ENCODE data around the gene RPL34.
A peak's percentile ranks its signal among the peaks of the same experiment; 100 is the strongest.

The RPL34 gene

DNA sequence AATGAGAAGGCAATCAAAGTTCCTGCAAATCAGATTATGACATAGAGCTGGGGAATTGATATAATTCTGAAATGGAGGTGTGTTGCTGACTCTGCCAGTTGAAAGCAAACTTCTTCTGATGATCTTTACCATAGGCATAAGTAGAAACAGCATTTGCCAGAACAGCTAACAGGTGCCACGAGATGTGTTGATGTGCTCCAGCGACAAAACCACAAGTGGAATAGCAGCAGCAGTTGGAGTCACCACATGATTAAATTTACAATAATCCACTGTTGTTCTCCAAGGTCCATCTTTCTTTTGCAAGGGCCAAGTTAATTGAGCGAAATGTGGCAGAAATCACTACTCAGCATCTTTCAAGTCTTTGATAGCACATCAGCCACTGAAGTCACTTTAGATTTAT lies 26.3 kb downstream of the RPL34 start:
- Histone ChIP-seq H3K27me3 (ENCODE audit: insufficient read depth, low read length, poor library complexity, severe bottlenecking) (no peaks in the 10 kb centered on the region), H3F3A (ENCODE audit: low read depth) (0 out of 2 replicates have a peak, but pooled peaks cover 4% of the 10 kb centered on the region), H4K20me1 (ENCODE audit: insufficient read depth, low read length, poor library complexity, severe bottlenecking) (peaks cover 10% of the 10 kb centered on the region), H3K79me2 (ENCODE audit: insufficient read depth, low read length) (peaks cover 13% of the 10 kb centered on the region), H3K4me1 (ENCODE audit: insufficient read depth, low read length, poor library complexity, severe bottlenecking) (peaks cover 7% of the 10 kb centered on the region), H2AFZ (ENCODE audit: low read length) (no peak overlapping the region), H3K4me2 (ENCODE audit: low read depth, low read length, poor library complexity, severe bottlenecking) (no peak overlapping the region), H3K9me3 (ENCODE audit: insufficient read depth, low read depth, low read length) (no peaks in the 10 kb centered on the region), H3K36me3 (ENCODE audit: insufficient read depth, low read length) (no peaks in the 10 kb centered on the region), H3K9ac (ENCODE audit: low read depth, low read length, poor library complexity, severe bottlenecking) (no peak overlapping the region), H3K4me3 (ENCODE audit: low read length, poor library complexity, severe bottlenecking) (no peak overlapping the region), H3K9me2 (replicated peaks; ENCODE audit: low read depth, low read length) (no peaks in the 10 kb centered on the region)
- no peak for TF ChIP-seq EZH2phosphoT487 (IDR thresholded peaks at IDR 0.05; ENCODE audit: borderline replicate concordance)
- TF ChIP-seq, protein P1, sequence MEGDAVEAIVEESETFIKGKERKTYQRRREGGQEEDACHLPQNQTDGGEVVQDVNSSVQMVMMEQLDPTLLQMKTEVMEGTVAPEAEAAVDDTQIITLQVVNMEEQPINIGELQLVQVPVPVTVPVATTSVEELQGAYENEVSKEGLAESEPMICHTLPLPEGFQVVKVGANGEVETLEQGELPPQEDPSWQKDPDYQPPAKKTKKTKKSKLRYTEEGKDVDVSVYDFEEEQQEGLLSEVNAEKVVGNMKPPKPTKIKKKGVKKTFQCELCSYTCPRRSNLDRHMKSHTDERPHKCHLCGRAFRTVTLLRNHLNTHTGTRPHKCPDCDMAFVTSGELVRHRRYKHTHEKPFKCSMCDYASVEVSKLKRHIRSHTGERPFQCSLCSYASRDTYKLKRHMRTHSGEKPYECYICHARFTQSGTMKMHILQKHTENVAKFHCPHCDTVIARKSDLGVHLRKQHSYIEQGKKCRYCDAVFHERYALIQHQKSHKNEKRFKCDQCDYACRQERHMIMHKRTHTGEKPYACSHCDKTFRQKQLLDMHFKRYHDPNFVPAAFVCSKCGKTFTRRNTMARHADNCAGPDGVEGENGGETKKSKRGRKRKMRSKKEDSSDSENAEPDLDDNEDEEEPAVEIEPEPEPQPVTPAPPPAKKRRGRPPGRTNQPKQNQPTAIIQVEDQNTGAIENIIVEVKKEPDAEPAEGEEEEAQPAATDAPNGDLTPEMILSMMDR (conservative IDR thresholded peaks at IDR 0.05; ENCODE audit: low read length), result no peak

DNA sequence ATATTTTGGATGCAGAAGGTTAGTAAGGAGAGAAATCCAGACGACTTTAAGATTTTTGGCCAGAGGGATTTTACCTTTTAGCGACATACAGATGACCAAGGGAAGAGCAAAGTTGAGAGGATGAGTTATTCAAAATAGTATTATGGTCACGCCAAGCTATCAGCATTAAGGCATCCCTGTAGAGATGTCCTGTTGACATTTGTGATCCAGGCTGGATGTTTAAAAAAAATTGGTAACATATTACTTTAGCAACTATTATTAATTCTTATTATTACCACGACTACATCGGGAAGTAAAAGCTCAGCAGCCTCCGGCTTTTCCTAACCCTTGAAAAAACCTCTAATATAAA lies 29.5 kb downstream of the RPL34 start:
- Histone ChIP-seq H3K27me3 (ENCODE audit: insufficient read depth, low read length, poor library complexity, severe bottlenecking) (no peaks in the 10 kb centered on the region), H2AFZ (ENCODE audit: low read length) (peak overlapping the region; percentile 98), H3K36me3 (ENCODE audit: insufficient read depth, low read length) (no peaks in the 10 kb centered on the region), H3K9me2 (replicated peaks; ENCODE audit: low read depth, low read length) (no peaks in the 10 kb centered on the region), H3K4me1 (ENCODE audit: insufficient read depth, low read length, poor library complexity, severe bottlenecking) (peaks cover 27% of the 10 kb centered on the region), H4K20me1 (ENCODE audit: insufficient read depth, low read length, poor library complexity, severe bottlenecking) (peaks cover 22% of the 10 kb centered on the region), H3K4me2 (ENCODE audit: low read depth, low read length, poor library complexity, severe bottlenecking) (peak overlapping the region; percentile 87), H3K4me3 (ENCODE audit: low read length, poor library complexity, severe bottlenecking) (peak overlapping the region; percentile 88), H3K9me3 (ENCODE audit: insufficient read depth, low read depth, low read length) (no peaks in the 10 kb centered on the region), H3K9ac (ENCODE audit: low read depth, low read length, poor library complexity, severe bottlenecking) (peak overlapping the region; percentile 91), H3F3A (ENCODE audit: low read depth) (0 out of 2 replicates have a peak, but pooled peaks cover 4% of the 10 kb centered on the region), H3K79me2 (ENCODE audit: insufficient read depth, low read length) (peaks cover 44% of the 10 kb centered on the region)
- TF ChIP-seq, protein P1 (conservative IDR thresholded peaks at IDR 0.05; ENCODE audit: low read length), result no peak; the same call in 1 of the 2 replicates
- no peak for TF ChIP-seq EZH2phosphoT487 (IDR thresholded peaks at IDR 0.05; ENCODE audit: borderline replicate concordance)

DNA sequence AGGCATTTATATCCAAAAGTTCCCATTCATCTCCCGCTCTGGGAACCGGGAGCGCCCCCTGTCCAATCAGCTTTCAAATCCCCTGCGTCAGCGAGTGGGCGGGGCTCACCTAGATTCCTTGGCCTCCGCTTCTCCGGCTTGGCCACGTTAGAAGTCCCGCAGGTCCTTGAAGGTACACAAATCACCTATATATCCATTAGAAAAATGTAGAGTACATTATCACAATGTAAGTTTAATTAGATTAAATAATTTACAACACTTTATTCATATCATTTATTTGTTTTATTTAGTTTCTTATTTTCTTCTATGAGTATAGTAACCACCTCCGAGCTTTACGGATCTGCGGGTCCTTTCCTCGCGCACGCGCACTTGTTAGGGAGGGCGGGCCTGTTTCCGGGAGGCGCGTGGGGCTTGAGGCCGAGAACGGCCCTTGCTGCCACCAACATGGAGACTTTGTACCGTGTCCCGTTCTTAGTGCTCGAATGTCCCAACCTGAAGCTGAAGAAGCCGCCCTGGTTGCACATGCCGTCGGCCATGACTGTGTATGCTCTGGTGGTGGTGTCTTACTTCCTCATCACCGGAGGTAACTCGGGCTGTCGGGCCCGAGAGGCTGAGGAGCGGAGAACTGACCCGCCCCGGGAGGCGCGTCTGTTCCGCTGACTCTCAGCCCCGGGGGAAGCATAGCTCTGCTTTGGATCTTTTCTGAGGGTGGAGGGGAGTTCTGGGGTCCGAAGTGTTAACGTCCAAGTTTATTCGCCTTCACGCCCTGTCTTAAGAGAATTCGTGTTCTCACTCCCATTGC lies 30.0 kb downstream of the RPL34 start, which contains the start of gene OSTC:
Gene OSTC, plus strand, starts transcription at position 388 of the 802 bp plus-strand sequence. Its CDS starts 57 bp downstream, at position 445.
- Histone ChIP-seq H3K36me3 (ENCODE audit: insufficient read depth, low read length) (0 out of 2 replicates have a peak, but pooled peaks cover 1% of the 10 kb centered on the region), H3K9me3 (ENCODE audit: insufficient read depth, low read depth, low read length) (no peaks in the 10 kb centered on the region), H3K9ac (ENCODE audit: low read depth, low read length, poor library complexity, severe bottlenecking) (peak within 1 kb of the TSS; percentile 91), H3K4me3 (ENCODE audit: low read length, poor library complexity, severe bottlenecking) (peak within 1 kb of the TSS; percentile 88), H3K4me2 (ENCODE audit: low read depth, low read length, poor library complexity, severe bottlenecking) (peak within 1 kb of the TSS; percentile 87), H4K20me1 (ENCODE audit: insufficient read depth, low read length, poor library complexity, severe bottlenecking) (peaks cover 22% of the 10 kb centered on the region), H3K9me2 (replicated peaks; ENCODE audit: low read depth, low read length) (no peaks in the 10 kb centered on the region), H2AFZ (ENCODE audit: low read length) (peak within 1 kb of the TSS; percentile 98), H3K27me3 (ENCODE audit: insufficient read depth, low read length, poor library complexity, severe bottlenecking) (no peaks in the 10 kb centered on the region), H3F3A (ENCODE audit: low read depth) (0 out of 2 replicates have a peak, but pooled peaks cover 4% of the 10 kb centered on the region), H3K79me2 (ENCODE audit: insufficient read depth, low read length) (peaks cover 45% of the 10 kb centered on the region), H3K4me1 (ENCODE audit: insufficient read depth, low read length, poor library complexity, severe bottlenecking) (peaks cover 27% of the 10 kb centered on the region)
- no peak for TF ChIP-seq EZH2phosphoT487 (IDR thresholded peaks at IDR 0.05; ENCODE audit: borderline replicate concordance)
- TF ChIP-seq, protein P1 (conservative IDR thresholded peaks at IDR 0.05; ENCODE audit: low read length), result no peak

All from Loucy (cell line).